ENCODE data around the gene CCDC73. TPM values are rescaled to one million over a fixed set of nuclear protein-coding genes. Genes with fewer than 3 reads are reported as not detected.

Gene CCDC73
- total RNA-seq, 4 donors from 2014 or later, result 0.21 to 3.3 (median 0.59) TPM

DNA sequence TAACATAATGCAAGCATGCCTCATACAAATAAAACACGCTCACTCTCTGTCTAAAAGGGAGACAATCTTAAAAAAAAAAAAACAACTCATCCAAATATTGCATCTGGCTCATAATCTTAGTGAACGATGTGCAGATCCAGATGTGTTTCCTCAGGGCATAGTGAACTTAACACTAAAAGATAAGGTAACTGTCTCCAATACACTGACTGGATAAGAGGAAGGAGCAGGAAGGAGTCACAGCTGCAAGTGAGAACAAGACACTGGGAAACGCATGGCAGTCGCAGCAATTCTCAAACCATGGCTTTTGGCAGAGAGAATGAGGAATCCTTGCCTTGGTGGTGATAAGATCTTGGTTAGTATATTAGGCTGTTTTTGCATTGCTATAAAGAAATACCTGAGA is 220.0 kb downstream of the CCDC73 start:
- WGBS, 2 donors, result 82 to 85% methylated on average over 4 of the region's 4 CpGs
- H3K4me3 ChIP-seq, result no peak overlapping the region
- peaks cover 0 to 5% of the 10 kb centered on the region in 2 donors for H3K27me3 ChIP-seq
- no peaks in the 10 kb centered on the region for H3K4me1 ChIP-seq
- no peak for DNase-seq (ENCODE audit: low spot score in 2 of 2)
- no peaks in the 10 kb centered on the region for H3K36me3 ChIP-seq
- no peak for TF ChIP-seq POLR2A (IDR thresholded peaks at IDR 0.05)
- no peak for TF ChIP-seq EP300 (IDR thresholded peaks at IDR 0.05)
- TF ChIP-seq, protein P1, sequence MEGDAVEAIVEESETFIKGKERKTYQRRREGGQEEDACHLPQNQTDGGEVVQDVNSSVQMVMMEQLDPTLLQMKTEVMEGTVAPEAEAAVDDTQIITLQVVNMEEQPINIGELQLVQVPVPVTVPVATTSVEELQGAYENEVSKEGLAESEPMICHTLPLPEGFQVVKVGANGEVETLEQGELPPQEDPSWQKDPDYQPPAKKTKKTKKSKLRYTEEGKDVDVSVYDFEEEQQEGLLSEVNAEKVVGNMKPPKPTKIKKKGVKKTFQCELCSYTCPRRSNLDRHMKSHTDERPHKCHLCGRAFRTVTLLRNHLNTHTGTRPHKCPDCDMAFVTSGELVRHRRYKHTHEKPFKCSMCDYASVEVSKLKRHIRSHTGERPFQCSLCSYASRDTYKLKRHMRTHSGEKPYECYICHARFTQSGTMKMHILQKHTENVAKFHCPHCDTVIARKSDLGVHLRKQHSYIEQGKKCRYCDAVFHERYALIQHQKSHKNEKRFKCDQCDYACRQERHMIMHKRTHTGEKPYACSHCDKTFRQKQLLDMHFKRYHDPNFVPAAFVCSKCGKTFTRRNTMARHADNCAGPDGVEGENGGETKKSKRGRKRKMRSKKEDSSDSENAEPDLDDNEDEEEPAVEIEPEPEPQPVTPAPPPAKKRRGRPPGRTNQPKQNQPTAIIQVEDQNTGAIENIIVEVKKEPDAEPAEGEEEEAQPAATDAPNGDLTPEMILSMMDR (IDR thresholded peaks at IDR 0.05), result no peak
- no peak overlapping the region for H3K27ac ChIP-seq
- H3K9me3 ChIP-seq, result no peaks in the 10 kb centered on the region

DNA sequence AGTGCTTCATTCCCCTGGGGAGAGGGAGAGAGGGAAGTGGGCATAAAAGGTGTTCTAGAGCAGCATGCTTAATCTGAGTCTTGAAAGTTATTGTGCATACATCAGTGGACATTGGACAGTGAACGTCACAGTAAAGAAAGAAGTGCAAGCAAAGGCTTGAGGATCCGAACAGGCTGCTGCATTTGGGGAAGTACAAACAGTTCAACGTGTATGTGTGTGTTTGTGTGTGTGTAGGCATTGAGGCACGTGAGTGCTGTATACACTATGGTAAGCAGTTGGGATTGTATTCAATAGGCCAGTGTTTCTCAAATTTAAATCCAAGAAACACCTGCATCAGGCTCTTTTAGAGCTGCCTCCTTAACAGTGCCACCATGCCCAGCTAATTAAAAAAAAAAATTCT is 221.2 kb downstream of the CCDC73 start:
- Histone ChIP-seq H3K9me3 (no peaks in the 10 kb centered on the region), H3K4me3 (no peak overlapping the region), H3K27me3 (peaks cover 0 to 5% of the 10 kb centered on the region in 2 donors), H3K4me1 (no peaks in the 10 kb centered on the region), H3K36me3 (no peaks in the 10 kb centered on the region), H3K27ac (no peak overlapping the region)
- DNase-seq (ENCODE audit: low spot score in 2 of 2), result no peak
- no peak for TF ChIP-seq EP300 (IDR thresholded peaks at IDR 0.05)
- TF ChIP-seq, protein P1 (IDR thresholded peaks at IDR 0.05), result no peak
- 70 to 77% methylated on average over 4 of the region's 4 CpGs for WGBS, 2 donors

DNA sequence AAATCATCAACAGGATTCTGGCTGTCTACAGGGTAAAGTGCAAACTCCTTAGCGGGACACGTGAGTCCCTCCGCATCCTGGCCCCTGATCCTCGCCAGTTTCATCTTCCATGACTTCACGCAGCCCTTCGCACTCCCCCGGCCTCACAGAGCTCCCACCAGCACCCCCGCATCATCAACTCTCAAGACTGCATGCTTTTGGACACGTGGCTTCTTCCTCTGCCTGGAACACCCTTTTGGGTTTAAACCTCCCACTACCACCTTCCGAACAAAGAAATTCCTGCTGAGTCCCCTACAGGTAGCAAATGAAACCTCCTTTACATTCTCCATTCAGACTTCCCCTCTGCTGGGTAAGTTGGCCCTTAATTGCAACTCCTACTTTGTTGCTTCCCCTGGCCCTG is 223.4 kb downstream of the CCDC73 start:
- 50 to 58% methylated on average over 10 of the region's 10 CpGs for WGBS, 2 donors
- DNase-seq (ENCODE audit: low spot score in 2 of 2), result no peak
- Histone ChIP-seq H3K9me3 (no peaks in the 10 kb centered on the region), H3K4me3 (no peak overlapping the region), H3K27me3 (no peaks in the 10 kb centered on the region), H3K4me1 (no peaks in the 10 kb centered on the region), H3K36me3 (no peaks in the 10 kb centered on the region), H3K27ac (no peak overlapping the region)
- TF ChIP-seq, protein P1 (IDR thresholded peaks at IDR 0.05), result no peak
- TF ChIP-seq POLR2A (IDR thresholded peaks at IDR 0.05) (no peak), EP300 (IDR thresholded peaks at IDR 0.05) (no peak)

DNA sequence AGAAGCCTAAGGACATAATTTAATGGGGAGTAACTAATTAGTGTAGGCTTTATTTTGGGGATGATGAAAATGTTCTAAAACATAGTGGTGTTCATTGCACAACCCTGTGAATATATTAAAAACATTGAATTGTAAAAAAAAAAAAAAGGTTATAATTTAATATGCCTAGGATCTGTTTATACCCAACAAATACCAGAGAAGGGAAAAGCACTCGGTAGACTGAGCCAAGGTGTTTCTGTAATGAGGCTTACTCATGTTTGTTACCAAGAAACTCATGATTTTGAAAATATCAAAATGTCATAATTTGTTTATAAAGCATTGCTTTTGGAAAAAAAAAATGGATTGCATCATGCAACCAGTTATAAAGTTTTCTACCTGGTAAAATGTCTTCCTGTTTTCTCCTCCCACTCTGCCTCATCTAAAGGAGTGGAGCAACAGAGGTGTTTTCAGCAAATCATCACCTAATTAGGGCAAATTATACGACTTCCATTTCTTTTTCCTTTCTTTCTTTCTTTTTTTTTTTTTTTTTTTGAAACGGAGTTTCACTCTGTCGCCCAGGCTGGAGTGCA is 225.1 kb downstream of the CCDC73 start:
- no peaks in the 10 kb centered on the region for H3K4me1 ChIP-seq
- H3K9me3 ChIP-seq, result no peaks in the 10 kb centered on the region
- no peak overlapping the region for H3K27ac ChIP-seq
- 66 to 71% methylated on average over 4 of the region's 4 CpGs for WGBS, 2 donors
- TF ChIP-seq EP300 (IDR thresholded peaks at IDR 0.05) (no peak), POLR2A (IDR thresholded peaks at IDR 0.05) (no peak)
- TF ChIP-seq, protein P1 (IDR thresholded peaks at IDR 0.05), result no peak
- H3K36me3 ChIP-seq, result no peaks in the 10 kb centered on the region
- no peak for DNase-seq (ENCODE audit: low spot score in 2 of 2)
- H3K4me3 ChIP-seq, result no peak overlapping the region
- H3K27me3 ChIP-seq, result no peaks in the 10 kb centered on the region

DNA sequence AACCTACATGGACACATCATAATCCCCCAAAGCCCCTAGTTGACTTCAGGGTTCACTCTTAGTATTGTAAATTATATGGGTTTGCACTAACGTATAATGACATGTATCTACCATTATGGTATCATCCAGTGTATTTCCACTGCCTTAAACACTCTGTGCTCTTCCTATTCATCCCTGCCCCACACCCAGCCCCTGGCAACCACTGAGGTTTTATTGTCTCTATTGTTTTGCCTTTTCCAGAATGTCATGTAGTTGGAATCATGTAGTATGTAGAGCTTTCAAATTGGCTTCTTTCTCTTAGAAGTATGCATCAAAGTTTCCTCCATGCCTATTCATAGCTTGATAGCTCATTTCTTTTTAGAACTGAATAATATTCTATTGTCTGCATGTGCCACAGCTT is 227.3 kb downstream of the CCDC73 start:
- WGBS, 2 donors, result 59 to 69% methylated on average over 1 of the region's 1 CpG
- Histone ChIP-seq H3K27ac (peak overlapping the region in 3 of 4 donors; percentile 4 to 54 (median 12)), H3K36me3 (no peaks in the 10 kb centered on the region), H3K27me3 (no peaks in the 10 kb centered on the region), H3K4me1 (no peaks in the 10 kb centered on the region), H3K4me3 (no peak overlapping the region), H3K9me3 (no peaks in the 10 kb centered on the region)
- no peak for DNase-seq (ENCODE audit: low spot score in 2 of 2)
- TF ChIP-seq, protein P1 (IDR thresholded peaks at IDR 0.05), result no peak
- TF ChIP-seq EP300 (IDR thresholded peaks at IDR 0.05) (no peak), POLR2A (IDR thresholded peaks at IDR 0.05) (no peak)

All from tibial nerve (tissue), 4 donors.